GM23338 (cell line): ENCODE results near the gene MAP1LC3A. TPM values are rescaled to one million over a fixed set of nuclear protein-coding genes. Genes with fewer than 3 reads are reported as not detected.

Source experiments
- ATAC-seq: fragments of 200-7000 bp; cut with Tn5 transposase; 3 replicates; pipeline ENCODE4 v1.9.1; 2020
- DNase-seq: peaks from one replicate; pipeline ENCODE4 v3.0.0-alpha.2; 2015; ENCODE audit warnings: low spot score
- H2AFZ ChIP-seq: fragments of 200-600 bp; sonication (generic); 2 replicates; pipeline ENCODE4 v1.8.0; 2016; ENCODE audit warnings: antibody characterized with exemption, mild to moderate bottlenecking, moderate library complexity
- H3F3A ChIP-seq: fragments of 200-600 bp; sonication (generic); replicated peaks from 2 replicates; pipeline ENCODE4 v1.8.0; 2017; ENCODE audit warnings: antibody characterized with exemption, mixed run types, low read depth
- H3K27ac ChIP-seq: fragments of 200-600 bp; sonication (generic); 2 replicates; pipeline ENCODE4 v1.6.1; 2016; ENCODE audit warnings: low read depth
- H3K27me3 ChIP-seq: fragments of 200-600 bp; sonication (generic); 2 replicates; pipeline ENCODE4 v1.8.0; 2016; ENCODE audit warnings: mild to moderate bottlenecking, mixed run types, moderate library complexity; ENCODE audit not compliant: insufficient read depth
- H3K36me3 ChIP-seq: fragments of 200-600 bp; sonication (generic); 2 replicates; pipeline ENCODE4 v1.8.0; 2016; ENCODE audit warnings: mild to moderate bottlenecking; ENCODE audit not compliant: insufficient read depth
- H3K4me1 ChIP-seq: fragments of 200-600 bp; sonication (generic); 2 replicates; pipeline ENCODE4 v1.8.0; 2016; ENCODE audit warnings: mild to moderate bottlenecking, moderate library complexity; ENCODE audit not compliant: insufficient read depth
- H3K4me2 ChIP-seq: fragments of 200-600 bp; sonication (generic); 2 replicates; pipeline ENCODE4 v1.7.1; 2017; ENCODE audit warnings: mixed run types
- H3K4me3 ChIP-seq: fragments of 200-600 bp; sonication (generic); 2 replicates; pipeline ENCODE4 v1.6.1; 2016; ENCODE audit warnings: mixed run types
- H3K79me2 ChIP-seq: fragments of 200-600 bp; sonication (generic); replicated peaks from 2 replicates; pipeline ENCODE4 v1.8.0; 2017; ENCODE audit warnings: mild to moderate bottlenecking; ENCODE audit not compliant: insufficient read depth
- H3K9me2 ChIP-seq: fragments of 200-600 bp; sonication (generic); 2 replicates; pipeline ENCODE4 v1.8.0; 2017; ENCODE audit not compliant: insufficient read depth
- H4K20me1 ChIP-seq: fragments of 200-600 bp; sonication (generic); replicated peaks from 2 replicates; pipeline ENCODE4 v1.8.0; 2017; ENCODE audit warnings: mild to moderate bottlenecking; ENCODE audit not compliant: insufficient read depth
- H3K27ac Mint-ChIP-seq: 2 replicates; pipeline ENCODE4 v1.8.0; 2020; ENCODE audit warnings: inconsistent platforms, mild to moderate bottlenecking, moderate library complexity, mixed read lengths
- H3K27me3 Mint-ChIP-seq: 3 replicates; pipeline ENCODE4 v1.8.0; 2022; ENCODE audit warnings: low read depth, mild to moderate bottlenecking, moderate library complexity, mixed read lengths, inconsistent platforms; ENCODE audit not compliant: insufficient read depth, poor library complexity
- H3K36me3 Mint-ChIP-seq: 3 replicates; pipeline ENCODE4 v1.8.0; 2021; ENCODE audit warnings: low read depth, mild to moderate bottlenecking, inconsistent platforms, moderate library complexity, mixed read lengths
- H3K4me1 Mint-ChIP-seq: 3 replicates; pipeline ENCODE4 v1.8.0; 2020; ENCODE audit warnings: mild to moderate bottlenecking, inconsistent platforms, mixed read lengths
- H3K4me3 Mint-ChIP-seq: 3 replicates; pipeline ENCODE4 v1.8.0; 2021; ENCODE audit warnings: moderate library complexity, mild to moderate bottlenecking, inconsistent platforms, mixed read lengths
- H3K9me3 Mint-ChIP-seq: 3 replicates; pipeline ENCODE4 v1.8.0; 2020; ENCODE audit warnings: moderate library complexity, mild to moderate bottlenecking, inconsistent platforms, mixed read lengths
- CREB1 ChIP-seq: fragments of 250-450 bp; sonication (Bioruptor Pico); IDR thresholded peaks from 2 replicates; pipeline ENCODE4 v1.5.0; 2020; ENCODE audit warnings: low read depth, mild to moderate bottlenecking, moderate library complexity
- EZH2 ChIP-seq: fragments of 200-600 bp; sonication (generic); IDR thresholded peaks from one replicate; pipeline ENCODE4 v1.8.0; 2017; ENCODE audit warnings: antibody characterized with exemption, mild to moderate bottlenecking, low read depth; ENCODE audit not compliant: unreplicated experiment
- EZH2phosphoT487 ChIP-seq: fragments of 200-600 bp; sonication (generic); IDR thresholded peaks from one replicate; pipeline ENCODE4 v1.8.1; 2018; ENCODE audit warnings: antibody characterized with exemption; ENCODE audit not compliant: unreplicated experiment
- JUNB ChIP-seq: IDR thresholded peaks from one replicate; pipeline ENCODE4 v1.6.1; 2016; ENCODE audit warnings: antibody characterized with exemption; ENCODE audit not compliant: unreplicated experiment
- NANOG ChIP-seq: IDR thresholded peaks from 2 replicates; pipeline ENCODE4 v1.6.1; 2016; ENCODE audit warnings: antibody characterized with exemption, borderline replicate concordance
- POLR2AphosphoS5 ChIP-seq: IDR thresholded peaks from 2 replicates; pipeline ENCODE4 v1.6.1; 2016; ENCODE audit warnings: antibody characterized with exemption, low read depth
- STAT1 ChIP-seq: IDR thresholded peaks from one replicate; pipeline ENCODE4 v1.6.1; 2016; ENCODE audit warnings: antibody characterized with exemption; ENCODE audit not compliant: unreplicated experiment
- ZNF114 ChIP-seq: fragments of 250-450 bp; sonication (Bioruptor Pico); IDR thresholded peaks from 2 replicates; pipeline ENCODE4 v1.5.0; 2020; ENCODE audit warnings: mild to moderate bottlenecking, moderate library complexity
- ZNF331 ChIP-seq: fragments of 250-450 bp; sonication (Bioruptor Pico); IDR thresholded peaks from 2 replicates; pipeline ENCODE4 v1.5.0; 2020; ENCODE audit warnings: low read depth, mild to moderate bottlenecking, moderate library complexity
- polyA plus RNA-seq: library from polyadenylated mRNA; unstranded; fragments of >200 nt; fragmentation: Nextera tagmentation; extraction: Ambion mirVana; gene quantifications from 2 replicates; pipeline ENCODE4 v1.2.1, GENCODE V29; 2016
- total RNA-seq: library from RNA; depleted of rRNA; stranded (reverse); fragments of >200 nt; shearing (Covaris generic); gene quantifications from 2 replicates; pipeline ENCODE4 v1.2.3, GENCODE V29; 2014
- TF ChIP-seq, protein P1 (sequence below): IDR thresholded peaks from one replicate; pipeline ENCODE4 v1.6.1; 2018; ENCODE audit warnings: antibody characterized with exemption; ENCODE audit not compliant: unreplicated experiment
- TF ChIP-seq, protein P2 (sequence below), 2 experiments: fragments of 200-600 bp in 1 of 2; sonication (generic) in 1 of 2; conservative IDR thresholded peaks; 2 replicates each; pipeline versions ENCODE4 v1.5.1 to v1.6.1; 2016 to 2017; ENCODE audit warnings: antibody characterized with exemption in 2 of 2, low read depth in 2 of 2, mild to moderate bottlenecking in 2 of 2, moderate library complexity in 1 of 2
- TF ChIP-seq, protein P3 (sequence below): IDR thresholded peaks from 2 replicates; pipeline ENCODE4 v1.6.1; 2016; ENCODE audit warnings: antibody characterized with exemption
- TF ChIP-seq, protein P4 (sequence below): fragments of 250-450 bp; sonication (Bioruptor Pico); IDR thresholded peaks from 2 replicates; pipeline ENCODE4 v1.5.0; 2020; ENCODE audit warnings: mild to moderate bottlenecking, moderate library complexity

MAP1LC3A gene
- total and polyA plus RNA-seq, 2 experiments from 2014 or later = 15.2 to 15.9 TPM

DNA sequence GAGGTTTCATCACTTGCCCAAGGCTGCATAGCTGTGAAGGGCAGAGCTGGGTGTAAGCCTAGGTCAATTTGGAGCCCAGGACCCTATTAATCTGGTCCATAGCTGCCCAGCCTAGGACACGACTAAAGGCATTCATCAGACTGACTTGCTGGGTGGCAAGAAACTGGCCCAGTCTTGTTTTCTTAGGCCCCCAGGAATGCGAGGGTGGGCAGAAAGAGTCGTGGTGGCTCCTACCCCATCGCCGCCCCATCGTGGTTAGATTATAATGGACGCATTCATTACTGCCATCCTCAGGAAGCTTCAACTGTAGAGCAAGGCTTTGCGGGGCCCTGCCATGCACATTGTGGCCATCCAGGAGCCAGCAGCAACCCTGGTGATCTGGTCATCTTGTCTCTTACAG, 26.2 kb upstream of the MAP1LC3A start:
- no peaks in the 10 kb centered on the region for H3K4me1 ChIP-seq
- TF ChIP-seq CREB1 (no peak), NANOG (no peak), EZH2phosphoT487 (no peak), STAT1 (no peak), POLR2AphosphoS5 (no peak), JUNB (no peak), EZH2 (no peak), ZNF331 (CRISPR knock-in tag) (no peak), ZNF114 (CRISPR knock-in tag) (no peak)
- TF ChIP-seq, protein P1, sequence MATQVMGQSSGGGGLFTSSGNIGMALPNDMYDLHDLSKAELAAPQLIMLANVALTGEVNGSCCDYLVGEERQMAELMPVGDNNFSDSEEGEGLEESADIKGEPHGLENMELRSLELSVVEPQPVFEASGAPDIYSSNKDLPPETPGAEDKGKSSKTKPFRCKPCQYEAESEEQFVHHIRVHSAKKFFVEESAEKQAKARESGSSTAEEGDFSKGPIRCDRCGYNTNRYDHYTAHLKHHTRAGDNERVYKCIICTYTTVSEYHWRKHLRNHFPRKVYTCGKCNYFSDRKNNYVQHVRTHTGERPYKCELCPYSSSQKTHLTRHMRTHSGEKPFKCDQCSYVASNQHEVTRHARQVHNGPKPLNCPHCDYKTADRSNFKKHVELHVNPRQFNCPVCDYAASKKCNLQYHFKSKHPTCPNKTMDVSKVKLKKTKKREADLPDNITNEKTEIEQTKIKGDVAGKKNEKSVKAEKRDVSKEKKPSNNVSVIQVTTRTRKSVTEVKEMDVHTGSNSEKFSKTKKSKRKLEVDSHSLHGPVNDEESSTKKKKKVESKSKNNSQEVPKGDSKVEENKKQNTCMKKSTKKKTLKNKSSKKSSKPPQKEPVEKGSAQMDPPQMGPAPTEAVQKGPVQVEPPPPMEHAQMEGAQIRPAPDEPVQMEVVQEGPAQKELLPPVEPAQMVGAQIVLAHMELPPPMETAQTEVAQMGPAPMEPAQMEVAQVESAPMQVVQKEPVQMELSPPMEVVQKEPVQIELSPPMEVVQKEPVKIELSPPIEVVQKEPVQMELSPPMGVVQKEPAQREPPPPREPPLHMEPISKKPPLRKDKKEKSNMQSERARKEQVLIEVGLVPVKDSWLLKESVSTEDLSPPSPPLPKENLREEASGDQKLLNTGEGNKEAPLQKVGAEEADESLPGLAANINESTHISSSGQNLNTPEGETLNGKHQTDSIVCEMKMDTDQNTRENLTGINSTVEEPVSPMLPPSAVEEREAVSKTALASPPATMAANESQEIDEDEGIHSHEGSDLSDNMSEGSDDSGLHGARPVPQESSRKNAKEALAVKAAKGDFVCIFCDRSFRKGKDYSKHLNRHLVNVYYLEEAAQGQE = no peak
- TF ChIP-seq, protein P2, sequence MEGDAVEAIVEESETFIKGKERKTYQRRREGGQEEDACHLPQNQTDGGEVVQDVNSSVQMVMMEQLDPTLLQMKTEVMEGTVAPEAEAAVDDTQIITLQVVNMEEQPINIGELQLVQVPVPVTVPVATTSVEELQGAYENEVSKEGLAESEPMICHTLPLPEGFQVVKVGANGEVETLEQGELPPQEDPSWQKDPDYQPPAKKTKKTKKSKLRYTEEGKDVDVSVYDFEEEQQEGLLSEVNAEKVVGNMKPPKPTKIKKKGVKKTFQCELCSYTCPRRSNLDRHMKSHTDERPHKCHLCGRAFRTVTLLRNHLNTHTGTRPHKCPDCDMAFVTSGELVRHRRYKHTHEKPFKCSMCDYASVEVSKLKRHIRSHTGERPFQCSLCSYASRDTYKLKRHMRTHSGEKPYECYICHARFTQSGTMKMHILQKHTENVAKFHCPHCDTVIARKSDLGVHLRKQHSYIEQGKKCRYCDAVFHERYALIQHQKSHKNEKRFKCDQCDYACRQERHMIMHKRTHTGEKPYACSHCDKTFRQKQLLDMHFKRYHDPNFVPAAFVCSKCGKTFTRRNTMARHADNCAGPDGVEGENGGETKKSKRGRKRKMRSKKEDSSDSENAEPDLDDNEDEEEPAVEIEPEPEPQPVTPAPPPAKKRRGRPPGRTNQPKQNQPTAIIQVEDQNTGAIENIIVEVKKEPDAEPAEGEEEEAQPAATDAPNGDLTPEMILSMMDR (conservative IDR thresholded peaks at IDR 0.05; ENCODE audit: low read depth in 2 of 2) = no peak
- TF ChIP-seq, protein P3, sequence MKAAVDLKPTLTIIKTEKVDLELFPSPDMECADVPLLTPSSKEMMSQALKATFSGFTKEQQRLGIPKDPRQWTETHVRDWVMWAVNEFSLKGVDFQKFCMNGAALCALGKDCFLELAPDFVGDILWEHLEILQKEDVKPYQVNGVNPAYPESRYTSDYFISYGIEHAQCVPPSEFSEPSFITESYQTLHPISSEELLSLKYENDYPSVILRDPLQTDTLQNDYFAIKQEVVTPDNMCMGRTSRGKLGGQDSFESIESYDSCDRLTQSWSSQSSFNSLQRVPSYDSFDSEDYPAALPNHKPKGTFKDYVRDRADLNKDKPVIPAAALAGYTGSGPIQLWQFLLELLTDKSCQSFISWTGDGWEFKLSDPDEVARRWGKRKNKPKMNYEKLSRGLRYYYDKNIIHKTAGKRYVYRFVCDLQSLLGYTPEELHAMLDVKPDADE = no peak
- TF ChIP-seq, protein P4, sequence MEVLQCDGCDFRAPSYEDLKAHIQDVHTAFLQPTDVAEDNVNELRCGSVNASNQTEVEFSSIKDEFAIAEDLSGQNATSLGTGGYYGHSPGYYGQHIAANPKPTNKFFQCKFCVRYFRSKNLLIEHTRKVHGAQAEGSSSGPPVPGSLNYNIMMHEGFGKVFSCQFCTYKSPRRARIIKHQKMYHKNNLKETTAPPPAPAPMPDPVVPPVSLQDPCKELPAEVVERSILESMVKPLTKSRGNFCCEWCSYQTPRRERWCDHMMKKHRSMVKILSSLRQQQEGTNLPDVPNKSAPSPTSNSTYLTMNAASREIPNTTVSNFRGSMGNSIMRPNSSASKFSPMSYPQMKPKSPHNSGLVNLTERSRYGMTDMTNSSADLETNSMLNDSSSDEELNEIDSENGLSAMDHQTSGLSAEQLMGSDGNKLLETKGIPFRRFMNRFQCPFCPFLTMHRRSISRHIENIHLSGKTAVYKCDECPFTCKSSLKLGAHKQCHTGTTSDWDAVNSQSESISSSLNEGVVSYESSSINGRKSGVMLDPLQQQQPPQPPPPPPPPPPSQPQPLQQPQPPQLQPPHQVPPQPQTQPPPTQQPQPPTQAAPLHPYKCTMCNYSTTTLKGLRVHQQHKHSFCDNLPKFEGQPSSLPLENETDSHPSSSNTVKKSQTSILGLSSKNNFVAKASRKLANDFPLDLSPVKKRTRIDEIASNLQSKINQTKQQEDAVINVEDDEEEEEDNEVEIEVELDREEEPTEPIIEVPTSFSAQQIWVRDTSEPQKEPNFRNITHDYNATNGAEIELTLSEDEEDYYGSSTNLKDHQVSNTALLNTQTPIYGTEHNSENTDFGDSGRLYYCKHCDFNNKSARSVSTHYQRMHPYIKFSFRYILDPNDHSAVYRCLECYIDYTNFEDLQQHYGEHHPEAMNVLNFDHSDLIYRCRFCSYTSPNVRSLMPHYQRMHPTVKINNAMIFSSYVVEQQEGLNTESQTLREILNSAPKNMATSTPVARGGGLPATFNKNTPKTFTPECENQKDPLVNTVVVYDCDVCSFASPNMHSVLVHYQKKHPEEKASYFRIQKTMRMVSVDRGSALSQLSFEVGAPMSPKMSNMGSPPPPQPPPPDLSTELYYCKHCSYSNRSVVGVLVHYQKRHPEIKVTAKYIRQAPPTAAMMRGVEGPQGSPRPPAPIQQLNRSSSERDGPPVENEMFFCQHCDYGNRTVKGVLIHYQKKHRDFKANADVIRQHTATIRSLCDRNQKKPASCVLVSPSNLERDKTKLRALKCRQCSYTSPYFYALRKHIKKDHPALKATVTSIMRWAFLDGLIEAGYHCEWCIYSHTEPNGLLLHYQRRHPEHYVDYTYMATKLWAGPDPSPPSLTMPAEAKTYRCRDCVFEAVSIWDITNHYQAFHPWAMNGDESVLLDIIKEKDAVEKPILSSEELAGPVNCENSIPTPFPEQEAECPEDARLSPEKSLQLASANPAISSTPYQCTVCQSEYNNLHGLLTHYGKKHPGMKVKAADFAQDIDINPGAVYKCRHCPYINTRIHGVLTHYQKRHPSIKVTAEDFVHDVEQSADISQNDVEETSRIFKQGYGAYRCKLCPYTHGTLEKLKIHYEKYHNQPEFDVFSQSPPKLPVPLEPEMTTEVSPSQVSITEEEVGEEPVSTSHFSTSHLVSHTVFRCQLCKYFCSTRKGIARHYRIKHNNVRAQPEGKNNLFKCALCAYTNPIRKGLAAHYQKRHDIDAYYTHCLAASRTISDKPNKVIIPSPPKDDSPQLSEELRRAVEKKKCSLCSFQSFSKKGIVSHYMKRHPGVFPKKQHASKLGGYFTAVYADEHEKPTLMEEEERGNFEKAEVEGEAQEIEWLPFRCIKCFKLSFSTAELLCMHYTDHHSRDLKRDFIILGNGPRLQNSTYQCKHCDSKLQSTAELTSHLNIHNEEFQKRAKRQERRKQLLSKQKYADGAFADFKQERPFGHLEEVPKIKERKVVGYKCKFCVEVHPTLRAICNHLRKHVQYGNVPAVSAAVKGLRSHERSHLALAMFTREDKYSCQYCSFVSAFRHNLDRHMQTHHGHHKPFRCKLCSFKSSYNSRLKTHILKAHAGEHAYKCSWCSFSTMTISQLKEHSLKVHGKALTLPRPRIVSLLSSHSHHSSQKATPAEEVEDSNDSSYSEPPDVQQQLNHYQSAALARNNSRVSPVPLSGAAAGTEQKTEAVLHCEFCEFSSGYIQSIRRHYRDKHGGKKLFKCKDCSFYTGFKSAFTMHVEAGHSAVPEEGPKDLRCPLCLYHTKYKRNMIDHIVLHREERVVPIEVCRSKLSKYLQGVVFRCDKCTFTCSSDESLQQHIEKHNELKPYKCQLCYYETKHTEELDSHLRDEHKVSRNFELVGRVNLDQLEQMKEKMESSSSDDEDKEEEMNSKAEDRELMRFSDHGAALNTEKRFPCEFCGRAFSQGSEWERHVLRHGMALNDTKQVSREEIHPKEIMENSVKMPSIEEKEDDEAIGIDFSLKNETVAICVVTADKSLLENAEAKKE (CRISPR knock-in tag) = no peak
- Mint-ChIP-seq H3K4me1 (no peaks in the 10 kb centered on the region), H3K27ac (no peak overlapping the region), H3K27me3 (peaks cover 3% of the 10 kb centered on the region), H3K36me3 (peaks cover 66% of the 10 kb centered on the region), H3K9me3 (no peaks in the 10 kb centered on the region), H3K4me3 (no peak overlapping the region)
- peaks cover 6% of the 10 kb centered on the region for H4K20me1 ChIP-seq
- DNase-seq (no peak), ATAC-seq (no peak)
- H3K27ac ChIP-seq = no peak overlapping the region
- no peaks in the 10 kb centered on the region for H3K27me3 ChIP-seq
- H3K9me2 ChIP-seq = no peaks in the 10 kb centered on the region
- H3F3A ChIP-seq = 0 out of 2 replicates have a peak, but pooled peaks cover 4% of the 10 kb centered on the region
- no peak overlapping the region for H2AFZ ChIP-seq
- no peak overlapping the region for H3K4me2 ChIP-seq
- H3K36me3 ChIP-seq = no peaks in the 10 kb centered on the region
- no peak overlapping the region for H3K4me3 ChIP-seq
- H3K79me2 ChIP-seq = no peaks in the 10 kb centered on the region
